DOHH2 (cell line): ENCODE measurements around the gene NUCB1.

Experiments
- H3F3A ChIP-seq: fragments of 200-600 bp; sonication (generic), shearing (Covaris generic); 2 replicates; pipeline ENCODE4 v1.6.0; 2016; ENCODE audit warnings: antibody characterized with exemption, mild to moderate bottlenecking; ENCODE audit not compliant: control insufficient read depth, insufficient read depth
- H3K27ac ChIP-seq: fragments of 200-600 bp; sonication (generic); 2 replicates; pipeline ENCODE4 v1.5.1; 2014; ENCODE audit warnings: low read depth, mild to moderate bottlenecking, low read length, moderate library complexity
- H3K27me3 ChIP-seq: fragments of 200-600 bp; sonication (generic); 2 replicates; pipeline ENCODE4 v1.6.1; 2014; ENCODE audit warnings: mild to moderate bottlenecking, low read length, mixed read lengths; ENCODE audit not compliant: control insufficient read depth
- H3K36me3 ChIP-seq: fragments of 200-600 bp; sonication (generic); 2 replicates; pipeline ENCODE4 v1.6.1; 2014; ENCODE audit warnings: mild to moderate bottlenecking, low read length, moderate library complexity, mixed read lengths; ENCODE audit not compliant: control insufficient read depth
- H3K4me1 ChIP-seq: fragments of 200-600 bp; sonication (generic); 2 replicates; pipeline ENCODE4 v1.6.1; 2014; ENCODE audit warnings: mild to moderate bottlenecking, low read length, mixed read lengths; ENCODE audit not compliant: control insufficient read depth
- H3K4me2 ChIP-seq: fragments of 200-600 bp; sonication (generic); 2 replicates; pipeline ENCODE4 v1.6.0; 2014; ENCODE audit warnings: mild to moderate bottlenecking, low read length, moderate library complexity
- H3K4me3 ChIP-seq: fragments of 200-600 bp; sonication (generic); 2 replicates; pipeline ENCODE4 v1.5.1; 2014; ENCODE audit warnings: mild to moderate bottlenecking, low read length, mixed read lengths
- H3K79me2 ChIP-seq: fragments of 200-600 bp; sonication (generic); 2 replicates; pipeline ENCODE4 v1.6.1; 2014; ENCODE audit warnings: mild to moderate bottlenecking, low read length, mixed read lengths; ENCODE audit not compliant: control insufficient read depth
- H3K9me2 ChIP-seq: fragments of 200-600 bp; sonication (generic); replicated peaks from 2 replicates; pipeline ENCODE4 v1.6.1; 2014; ENCODE audit warnings: mild to moderate bottlenecking, low read length, mixed read lengths; ENCODE audit not compliant: control insufficient read depth
- H3K9me3 ChIP-seq: fragments of 200-600 bp; sonication (generic); 2 replicates; pipeline ENCODE4 v1.6.1; 2014; ENCODE audit warnings: antibody characterized with exemption, low read length, mixed read lengths; ENCODE audit not compliant: control insufficient read depth, insufficient read depth
- H4K20me1 ChIP-seq: fragments of 200-600 bp; sonication (generic); 2 replicates; pipeline ENCODE4 v1.6.0; 2014; ENCODE audit warnings: low read depth, mild to moderate bottlenecking, antibody characterized with exemption, low read length, moderate library complexity; ENCODE audit not compliant: control insufficient read depth, insufficient read depth
- EZH2phosphoT487 ChIP-seq: fragments of 200-600 bp; sonication (generic); IDR thresholded peaks from 2 replicates; pipeline ENCODE4 v1.6.1; 2017; ENCODE audit warnings: borderline replicate concordance, mild to moderate bottlenecking, antibody characterized with exemption, low read length, moderate library complexity, mixed read lengths
- TF ChIP-seq, protein P1 (sequence below): fragments of 200-600 bp; sonication (generic); IDR thresholded peaks from one replicate; pipeline ENCODE4 v1.5.1; 2014; ENCODE audit warnings: antibody characterized with exemption, mild to moderate bottlenecking, low read depth, low read length; ENCODE audit not compliant: poor library complexity, severe bottlenecking

The NUCB1 gene

DNA sequence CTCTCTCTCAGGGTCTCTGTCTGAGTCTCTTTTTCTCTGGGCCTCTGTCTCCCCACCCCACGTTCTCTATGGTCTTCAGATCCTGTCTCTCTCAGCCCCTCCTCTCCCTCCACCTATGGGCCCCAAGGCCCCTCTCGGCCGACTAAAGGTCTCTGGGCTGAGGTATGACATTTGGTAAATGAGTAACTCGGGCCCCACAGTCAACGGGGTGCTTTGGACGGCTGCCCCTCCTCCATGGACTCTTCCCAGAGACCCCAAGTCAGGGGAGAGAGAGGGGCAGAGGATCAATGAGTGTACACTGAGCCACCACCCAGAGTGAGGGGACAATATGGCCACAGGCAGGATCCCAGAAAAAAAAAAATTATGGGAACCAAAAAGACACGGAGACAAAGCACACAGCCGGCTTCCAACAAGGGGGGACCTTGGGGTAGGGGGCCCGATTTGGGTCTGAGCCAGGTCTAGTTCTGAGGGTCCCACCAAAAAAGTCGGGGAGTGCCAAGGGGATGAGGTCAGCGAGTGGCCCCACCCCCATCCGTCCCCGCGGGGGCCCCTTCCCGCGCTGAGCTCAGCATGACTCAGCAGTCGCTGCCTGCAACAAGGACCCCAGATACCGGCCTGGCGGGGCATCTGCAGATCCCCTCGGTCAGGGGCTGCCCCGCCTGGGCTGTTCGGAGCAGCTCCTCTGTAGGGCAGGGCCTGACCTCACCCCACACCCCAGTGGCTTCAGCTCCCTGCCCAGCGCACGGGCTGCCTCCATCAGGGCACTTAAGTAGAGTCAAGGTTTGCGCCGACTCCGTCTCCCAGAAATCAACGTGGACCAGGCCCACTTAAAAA lies 63.5 kb downstream of the NUCB1 start:
- peaks cover 61% of the 10 kb centered on the region for H3K4me1 ChIP-seq
- no peaks in the 10 kb centered on the region for H3K27me3 ChIP-seq
- H3F3A ChIP-seq: peaks cover 13% of the 10 kb centered on the region

DNA sequence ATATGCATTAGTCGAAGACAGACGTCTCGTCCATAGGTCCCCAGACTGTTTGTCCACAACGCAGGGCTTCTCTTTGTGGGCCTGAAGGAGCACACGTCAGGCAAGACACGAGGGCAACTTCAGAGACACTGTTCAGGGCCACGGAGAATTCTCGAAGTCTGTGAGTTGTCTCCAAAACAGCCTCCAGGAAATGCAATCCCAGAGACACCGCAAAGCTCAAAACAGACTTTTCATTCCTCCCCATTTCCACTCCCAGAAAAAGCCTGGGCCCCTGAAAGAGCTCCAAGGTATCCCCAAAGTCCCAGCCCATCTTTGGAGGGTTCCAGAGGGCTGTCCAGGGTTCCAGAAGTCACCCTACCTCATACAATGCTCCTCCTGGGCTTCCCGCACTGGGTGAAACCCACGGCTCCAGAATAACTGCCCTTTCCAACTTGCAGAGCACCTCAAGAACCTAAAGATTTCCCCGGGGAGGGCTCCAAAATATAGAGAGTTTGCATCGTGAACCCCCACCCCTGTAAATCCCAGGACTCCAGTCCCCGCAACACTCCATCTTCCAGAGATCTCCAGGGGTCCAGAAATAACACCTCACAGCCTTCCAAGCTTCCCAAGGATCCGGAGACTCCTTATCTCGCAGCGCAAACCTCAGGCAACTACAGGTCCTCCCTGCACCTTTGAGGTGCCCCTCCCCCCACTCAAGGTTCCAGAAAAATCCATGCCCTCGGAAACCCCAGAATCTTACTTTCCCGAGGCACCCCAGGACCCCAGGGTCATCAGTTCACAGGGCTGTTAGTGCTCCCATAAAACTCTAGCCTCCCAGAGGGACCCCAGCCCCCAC lies 64.3 kb downstream of the NUCB1 start:
- Histone ChIP-seq H3K36me3 (peaks cover 43% of the 10 kb centered on the region), H3K4me3 (peak overlapping the region; percentile 69), H3F3A (peaks cover 13% of the 10 kb centered on the region), H3K9me2 (no peaks in the 10 kb centered on the region), H3K4me2 (peak overlapping the region; percentile 79), H3K79me2 (peaks cover 30% of the 10 kb centered on the region), H3K9me3 (no peaks in the 10 kb centered on the region), H4K20me1 (no peaks in the 10 kb centered on the region), H3K4me1 (peaks cover 61% of the 10 kb centered on the region), H3K27ac (peak overlapping the region; percentile 77), H3K27me3 (no peaks in the 10 kb centered on the region)
- no peak for TF ChIP-seq EZH2phosphoT487
- TF ChIP-seq, protein P1, sequence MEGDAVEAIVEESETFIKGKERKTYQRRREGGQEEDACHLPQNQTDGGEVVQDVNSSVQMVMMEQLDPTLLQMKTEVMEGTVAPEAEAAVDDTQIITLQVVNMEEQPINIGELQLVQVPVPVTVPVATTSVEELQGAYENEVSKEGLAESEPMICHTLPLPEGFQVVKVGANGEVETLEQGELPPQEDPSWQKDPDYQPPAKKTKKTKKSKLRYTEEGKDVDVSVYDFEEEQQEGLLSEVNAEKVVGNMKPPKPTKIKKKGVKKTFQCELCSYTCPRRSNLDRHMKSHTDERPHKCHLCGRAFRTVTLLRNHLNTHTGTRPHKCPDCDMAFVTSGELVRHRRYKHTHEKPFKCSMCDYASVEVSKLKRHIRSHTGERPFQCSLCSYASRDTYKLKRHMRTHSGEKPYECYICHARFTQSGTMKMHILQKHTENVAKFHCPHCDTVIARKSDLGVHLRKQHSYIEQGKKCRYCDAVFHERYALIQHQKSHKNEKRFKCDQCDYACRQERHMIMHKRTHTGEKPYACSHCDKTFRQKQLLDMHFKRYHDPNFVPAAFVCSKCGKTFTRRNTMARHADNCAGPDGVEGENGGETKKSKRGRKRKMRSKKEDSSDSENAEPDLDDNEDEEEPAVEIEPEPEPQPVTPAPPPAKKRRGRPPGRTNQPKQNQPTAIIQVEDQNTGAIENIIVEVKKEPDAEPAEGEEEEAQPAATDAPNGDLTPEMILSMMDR: no peak

More for the DNA sequence above, 63.5 kb downstream of the NUCB1 start:
- Histone ChIP-seq H3K36me3 (peaks cover 35% of the 10 kb centered on the region), H3K9me2 (no peaks in the 10 kb centered on the region), H3K9me3 (no peaks in the 10 kb centered on the region), H3K4me3 (peak overlapping the region; percentile 69), H4K20me1 (no peaks in the 10 kb centered on the region), H3K79me2 (peaks cover 30% of the 10 kb centered on the region), H3K4me2 (peak overlapping the region; percentile 79), H3K27ac (peak overlapping the region; percentile 77)
- no peak for TF ChIP-seq EZH2phosphoT487
- TF ChIP-seq, protein P1: no peak

DNA sequence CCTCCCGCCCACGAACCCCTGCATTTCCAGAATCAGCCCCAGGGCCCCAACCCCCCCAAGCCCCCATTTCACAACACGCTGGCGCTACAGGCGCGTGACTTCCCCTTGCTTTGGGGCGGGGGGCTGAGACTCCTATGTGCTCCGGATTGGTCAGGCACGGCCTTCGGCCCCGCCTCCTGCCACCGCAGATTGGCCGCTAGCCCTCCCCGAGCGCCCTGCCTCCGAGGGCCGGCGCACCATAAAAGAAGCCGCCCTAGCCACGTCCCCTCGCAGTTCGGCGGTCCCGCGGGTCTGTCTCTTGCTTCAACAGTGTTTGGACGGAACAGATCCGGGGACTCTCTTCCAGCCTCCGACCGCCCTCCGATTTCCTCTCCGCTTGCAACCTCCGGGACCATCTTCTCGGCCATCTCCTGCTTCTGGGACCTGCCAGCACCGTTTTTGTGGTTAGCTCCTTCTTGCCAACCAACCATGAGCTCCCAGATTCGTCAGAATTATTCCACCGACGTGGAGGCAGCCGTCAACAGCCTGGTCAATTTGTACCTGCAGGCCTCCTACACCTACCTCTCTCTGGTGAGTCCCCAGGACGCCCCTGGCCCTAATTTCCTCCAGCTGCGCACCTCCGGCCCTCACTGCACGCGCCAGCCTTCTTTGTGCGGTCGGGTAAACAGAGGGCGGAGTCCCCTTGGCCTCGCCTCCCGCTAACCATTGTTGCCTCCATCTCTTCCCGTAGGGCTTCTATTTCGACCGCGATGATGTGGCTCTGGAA lies 65.1 kb downstream of the NUCB1 start, which contains the start of gene FTL:
Gene FTL (plus strand): TSS at position 270 of the 766 bp plus-strand sequence. CDS start 199 bp downstream, at position 469.
- Histone ChIP-seq H3K79me2 (peaks cover 30% of the 10 kb centered on the region), H3K4me3 (peak within 1 kb of the TSS; percentile 98), H3K27ac (peak within 1 kb of the TSS; percentile 77), H3K9me3 (no peaks in the 10 kb centered on the region), H3K4me1 (peaks cover 69% of the 10 kb centered on the region), H3K27me3 (no peaks in the 10 kb centered on the region), H4K20me1 (no peaks in the 10 kb centered on the region), H3K4me2 (peak within 1 kb of the TSS; percentile 89), H3K36me3 (peaks cover 51% of the 10 kb centered on the region), H3F3A (peaks cover 13% of the 10 kb centered on the region), H3K9me2 (no peaks in the 10 kb centered on the region)
- TF ChIP-seq EZH2phosphoT487: no peak
- TF ChIP-seq, protein P1: no peak
